ENCODE measurements around the gene C11orf91. TPM values are rescaled to one million over a fixed set of nuclear protein-coding genes. Genes with fewer than 3 reads are reported as not detected.
A peak's percentile ranks its signal among the peaks of the same experiment; 100 is the strongest.

Gene C11orf91
- total RNA-seq, 1 experiment from 2014 or later, result not detected

- DNase-seq, result no peak
- Histone ChIP-seq H3K4me3 (ENCODE audit: insufficient read depth, low read depth, low read length) (no peak overlapping the region), H3K27me3 (ENCODE audit: control insufficient read depth, insufficient read depth, low read length) (peaks cover 6% of the 10 kb centered on the region; the same call in 1 of the 2 replicates), H3K36me3 (replicated peaks; ENCODE audit: control insufficient read depth, insufficient read depth, low read length) (no peaks in the 10 kb centered on the region)
These were observed 3.5 kb downstream of the C11orf91 start for GRCh38 chr11:33696931-33697638.

- no peak for DNase-seq
- Histone ChIP-seq H3K36me3 (replicated peaks; ENCODE audit: control insufficient read depth, insufficient read depth, low read length) (no peaks in the 10 kb centered on the region), H3K27me3 (ENCODE audit: control insufficient read depth, insufficient read depth, low read length) (peaks cover 6% of the 10 kb centered on the region; the same call in 1 of the 2 replicates), H3K4me3 (ENCODE audit: insufficient read depth, low read depth, low read length) (no peak overlapping the region)
These were observed 4.2 kb downstream of the C11orf91 start for GRCh38 chr11:33696411-33696810.

- no peaks in the 10 kb centered on the region for H3K36me3 ChIP-seq (replicated peaks; ENCODE audit: control insufficient read depth, insufficient read depth, low read length)
- peaks cover 5% of the 10 kb centered on the region; the same call in 1 of the 2 replicates for H3K27me3 ChIP-seq (ENCODE audit: control insufficient read depth, insufficient read depth, low read length)
- DNase-seq, result no peak
- H3K4me3 ChIP-seq (ENCODE audit: insufficient read depth, low read depth, low read length), result no peak overlapping the region
These were observed 5.5 kb downstream of the C11orf91 start for GRCh38 chr11:33695051-33695566.

- H3K27me3 ChIP-seq (ENCODE audit: control insufficient read depth, insufficient read depth, low read length), result peaks cover under 1% of the 10 kb centered on the region; the same call in 1 of the 2 replicates
- no peak for DNase-seq
- no peak overlapping the region for H3K4me3 ChIP-seq (ENCODE audit: insufficient read depth, low read depth, low read length)
- no peaks in the 10 kb centered on the region for H3K36me3 ChIP-seq (replicated peaks; ENCODE audit: control insufficient read depth, insufficient read depth, low read length)
These were observed 6.1 kb downstream of the C11orf91 start for GRCh38 chr11:33694346-33695050.

GRCh38 chr11:33692541-33692940 lies 8.1 kb downstream of the C11orf91 start:
- Histone ChIP-seq H3K4me3 (ENCODE audit: insufficient read depth, low read depth, low read length) (no peak overlapping the region), H3K36me3 (replicated peaks; ENCODE audit: control insufficient read depth, insufficient read depth, low read length) (no peaks in the 10 kb centered on the region), H3K27me3 (ENCODE audit: control insufficient read depth, insufficient read depth, low read length) (no peaks in the 10 kb centered on the region; the same call in 1 of the 2 replicates)
- DNase-seq, result no peak

GRCh38 chr11:33692013-33692504 lies 8.6 kb downstream of the C11orf91 start:
- DNase-seq, result no peak
- Histone ChIP-seq H3K27me3 (ENCODE audit: control insufficient read depth, insufficient read depth, low read length) (no peaks in the 10 kb centered on the region; the same call in 1 of the 2 replicates), H3K36me3 (replicated peaks; ENCODE audit: control insufficient read depth, insufficient read depth, low read length) (no peaks in the 10 kb centered on the region), H3K4me3 (ENCODE audit: insufficient read depth, low read depth, low read length) (no peak overlapping the region)

- no peak overlapping the region for H3K4me3 ChIP-seq (ENCODE audit: insufficient read depth, low read depth, low read length)
- H3K27me3 ChIP-seq (ENCODE audit: control insufficient read depth, insufficient read depth, low read length), result no peaks in the 10 kb centered on the region
- H3K36me3 ChIP-seq (replicated peaks; ENCODE audit: control insufficient read depth, insufficient read depth, low read length), result no peaks in the 10 kb centered on the region
- no peak for DNase-seq
These were observed 9.4 kb downstream of the C11orf91 start for GRCh38 chr11:33691066-33691864.

GRCh38 chr11:33690290-33691065 lies 10.1 kb downstream of the C11orf91 start:
- Histone ChIP-seq H3K27me3 (ENCODE audit: control insufficient read depth, insufficient read depth, low read length) (no peaks in the 10 kb centered on the region), H3K4me3 (ENCODE audit: insufficient read depth, low read depth, low read length) (no peak overlapping the region), H3K36me3 (replicated peaks; ENCODE audit: control insufficient read depth, insufficient read depth, low read length) (no peaks in the 10 kb centered on the region)
- no peak for DNase-seq

GRCh38 chr11:33689501-33689900 lies 11.1 kb downstream of the C11orf91 start:
- no peak for DNase-seq
- Histone ChIP-seq H3K4me3 (ENCODE audit: insufficient read depth, low read depth, low read length) (no peak overlapping the region), H3K27me3 (ENCODE audit: control insufficient read depth, insufficient read depth, low read length) (no peaks in the 10 kb centered on the region), H3K36me3 (replicated peaks; ENCODE audit: control insufficient read depth, insufficient read depth, low read length) (no peaks in the 10 kb centered on the region)

- Histone ChIP-seq H3K4me3 (ENCODE audit: insufficient read depth, low read depth, low read length) (no peak overlapping the region), H3K36me3 (replicated peaks; ENCODE audit: control insufficient read depth, insufficient read depth, low read length) (no peaks in the 10 kb centered on the region), H3K27me3 (ENCODE audit: control insufficient read depth, insufficient read depth, low read length) (no peaks in the 10 kb centered on the region)
- DNase-seq, result no peak
These were observed 11.5 kb downstream of the C11orf91 start for GRCh38 chr11:33689085-33689484.

- Histone ChIP-seq H3K27me3 (ENCODE audit: control insufficient read depth, insufficient read depth, low read length) (no peaks in the 10 kb centered on the region), H3K36me3 (replicated peaks; ENCODE audit: control insufficient read depth, insufficient read depth, low read length) (no peaks in the 10 kb centered on the region), H3K4me3 (ENCODE audit: insufficient read depth, low read depth, low read length) (no peak overlapping the region)
- DNase-seq, result peak; percentile 77
These were observed 12.7 kb downstream of the C11orf91 start for GRCh38 chr11:33687733-33688479.

- no peak overlapping the region for H3K4me3 ChIP-seq (ENCODE audit: insufficient read depth, low read depth, low read length)
- H3K36me3 ChIP-seq (replicated peaks; ENCODE audit: control insufficient read depth, insufficient read depth, low read length), result no peaks in the 10 kb centered on the region
- no peak for DNase-seq
- H3K27me3 ChIP-seq (ENCODE audit: control insufficient read depth, insufficient read depth, low read length), result no peaks in the 10 kb centered on the region
These were observed 15.5 kb downstream of the C11orf91 start for GRCh38 chr11:33685082-33685481.

GRCh38 chr11:33684003-33684706 lies 16.5 kb downstream of the C11orf91 start:
- no peak overlapping the region for H3K4me3 ChIP-seq (ENCODE audit: insufficient read depth, low read depth, low read length)
- H3K27me3 ChIP-seq (ENCODE audit: control insufficient read depth, insufficient read depth, low read length), result no peaks in the 10 kb centered on the region
- no peak for DNase-seq
- no peaks in the 10 kb centered on the region for H3K36me3 ChIP-seq (replicated peaks; ENCODE audit: control insufficient read depth, insufficient read depth, low read length)

Measured in H7 (cell line).